ENCODE data around the gene PSMG2. TPM values are rescaled to one million over a fixed set of nuclear protein-coding genes. Genes with fewer than 3 reads are reported as not detected.

PSMG2 gene
- total and polyA plus RNA-seq, 4 donors, result 53.9 to 94.0 (median 72.1) TPM

DNA sequence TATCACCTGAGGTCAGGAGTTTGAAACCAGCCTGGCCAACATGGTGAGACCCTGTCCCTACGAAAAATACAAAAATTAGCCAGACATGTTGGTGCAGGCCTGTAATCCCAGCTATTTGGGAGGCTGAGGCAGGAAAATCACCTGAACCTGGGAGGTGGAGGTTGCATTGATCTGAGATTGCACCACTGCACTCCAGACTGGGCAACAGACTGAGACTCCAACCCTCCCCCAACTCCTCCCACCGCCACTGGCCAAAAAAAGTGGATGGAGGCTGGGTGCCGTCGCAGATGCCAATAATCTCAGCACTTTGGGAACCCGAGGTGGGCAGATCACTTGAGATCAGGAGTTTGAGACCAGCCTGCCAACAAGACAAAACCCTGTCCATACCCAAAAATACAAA is 34.8 kb upstream of the PSMG2 start:
- no peaks in the 10 kb centered on the region for H3K27me3 ChIP-seq (ENCODE audit: control insufficient read depth in 1 of 2, insufficient read depth in 2 of 2, low read length in 1 of 2)
- intact Hi-C loops (cut with DNase I), result no loop called here
- no peak for ATAC-seq (ENCODE audit: low FRiP score)

GRCh38 chr18:12679183-12679786 is 23.6 kb upstream of the PSMG2 start:
- no peaks in the 10 kb centered on the region for H3K9me3 ChIP-seq (ENCODE audit: control insufficient read depth, low read length)
- H3K4me1 ChIP-seq (ENCODE audit: control insufficient read depth in 1 of 2, insufficient read depth in 2 of 2, low read length in 2 of 2), result no peaks in the 10 kb centered on the region
- H3K27me3 ChIP-seq (ENCODE audit: control insufficient read depth in 1 of 2, insufficient read depth in 2 of 2, low read length in 1 of 2), result no peaks in the 10 kb centered on the region
- intact Hi-C loops (cut with DNase I), result no loop called here
- DNase-seq, result peak in 1 of 2 donors; percentile 82
- ATAC-seq (ENCODE audit: low FRiP score), result peak; percentile 81
- 8 to 14% methylated on average over 8 of the region's 8 CpGs for WGBS, 2 donors
- H3K27ac ChIP-seq (ENCODE audit: low read depth in 1 of 2, low read length in 2 of 2), result peak overlapping the region; percentile 34 to 63
- H3K4me3 ChIP-seq (ENCODE audit: low read length in 2 of 2), result no peak overlapping the region
- no peaks in the 10 kb centered on the region for H3K36me3 ChIP-seq (ENCODE audit: control insufficient read depth in 1 of 2, insufficient read depth in 2 of 2, low read length in 1 of 2)

More for the DNA sequence above, 34.8 kb upstream of the PSMG2 start:
- H3K9me3 ChIP-seq (ENCODE audit: control insufficient read depth, low read length), result no peaks in the 10 kb centered on the region
- WGBS, 2 donors, result 88 to 89% methylated on average over 5 of the region's 5 CpGs
- no peak for DNase-seq
- no peak overlapping the region for H3K27ac ChIP-seq (ENCODE audit: low read depth in 1 of 2, low read length in 2 of 2)
- H3K4me3 ChIP-seq (ENCODE audit: low read length in 2 of 2), result no peak overlapping the region
- H3K4me1 ChIP-seq (ENCODE audit: control insufficient read depth in 1 of 2, insufficient read depth in 2 of 2, low read length in 2 of 2), result no peaks in the 10 kb centered on the region
- no peaks in the 10 kb centered on the region for H3K36me3 ChIP-seq (ENCODE audit: control insufficient read depth in 1 of 2, insufficient read depth in 2 of 2, low read length in 1 of 2)

DNA sequence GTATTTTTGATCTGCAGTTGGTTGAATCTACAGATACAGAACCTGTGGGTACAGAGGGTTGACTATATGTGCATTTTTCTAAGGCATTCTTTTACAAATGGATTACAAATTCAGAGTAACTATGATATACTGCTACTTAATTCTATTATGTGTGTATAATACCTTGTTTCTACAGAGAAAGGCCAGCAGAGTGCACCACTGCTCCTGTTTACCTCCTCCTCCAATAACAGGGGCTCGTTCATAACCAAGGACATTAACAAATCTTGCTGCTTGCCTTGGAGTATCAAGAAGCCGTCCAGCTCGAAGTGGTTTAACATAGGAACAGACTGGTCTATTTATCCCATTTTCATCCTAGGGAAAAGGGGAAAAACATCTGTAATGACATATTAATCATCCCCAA is 16.7 kb upstream of the PSMG2 start:
- H3K4me3 ChIP-seq (ENCODE audit: low read length in 2 of 2), result no peak overlapping the region
- no peak for ATAC-seq (ENCODE audit: low FRiP score)

DNA sequence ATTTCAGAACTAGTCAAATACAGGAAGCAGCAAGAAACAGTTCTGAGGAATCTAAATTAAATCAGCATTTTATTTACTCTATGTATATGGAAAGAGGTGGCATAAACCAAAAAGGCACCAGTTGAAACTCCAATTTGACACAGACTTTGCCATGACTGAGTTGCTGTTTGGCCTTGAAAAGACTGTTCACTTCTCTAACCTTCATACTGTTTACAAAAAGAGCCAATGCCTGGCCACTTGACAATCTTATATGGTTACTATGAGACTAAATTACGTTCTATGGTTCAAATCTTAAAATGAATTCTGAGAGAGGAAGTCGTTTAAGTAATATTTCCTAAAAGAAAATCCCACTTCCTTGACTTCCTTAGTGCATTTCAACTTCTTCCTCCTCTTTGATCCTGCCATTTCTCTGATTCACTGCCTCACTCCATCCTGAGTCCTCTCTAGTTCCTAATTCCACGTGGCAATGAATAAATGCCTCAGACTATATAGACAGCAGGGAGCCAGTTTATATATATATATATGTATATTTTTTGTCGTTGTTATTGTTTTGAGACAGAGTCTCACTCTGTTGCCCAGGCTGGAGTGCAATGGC is 13.5 kb upstream of the PSMG2 start:
- DNase-seq, result no peak
- no peaks in the 10 kb centered on the region for H3K36me3 ChIP-seq (ENCODE audit: control insufficient read depth in 1 of 2, insufficient read depth in 2 of 2, low read length in 1 of 2)

More for the DNA sequence above, 16.7 kb upstream of the PSMG2 start:
- no peaks in the 10 kb centered on the region for H3K27me3 ChIP-seq (ENCODE audit: control insufficient read depth in 1 of 2, insufficient read depth in 2 of 2, low read length in 1 of 2)
- intact Hi-C loops (cut with DNase I), result no loop called here
- no peak for DNase-seq
- WGBS, 2 donors, result 71 to 73% methylated on average over 3 of the region's 3 CpGs
- no peak overlapping the region for H3K27ac ChIP-seq (ENCODE audit: low read depth in 1 of 2, low read length in 2 of 2)
- H3K36me3 ChIP-seq (ENCODE audit: control insufficient read depth in 1 of 2, insufficient read depth in 2 of 2, low read length in 1 of 2), result no peaks in the 10 kb centered on the region
- H3K4me1 ChIP-seq (ENCODE audit: control insufficient read depth in 1 of 2, insufficient read depth in 2 of 2, low read length in 2 of 2), result no peaks in the 10 kb centered on the region
- no peaks in the 10 kb centered on the region for H3K9me3 ChIP-seq (ENCODE audit: control insufficient read depth, low read length)

GRCh38 chr18:12692206-12692605 is 10.6 kb upstream of the PSMG2 start:
- Histone ChIP-seq H3K36me3 (ENCODE audit: control insufficient read depth in 1 of 2, insufficient read depth in 2 of 2, low read length in 1 of 2) (peaks cover 0 to 3% of the 10 kb centered on the region in 2 donors), H3K4me1 (ENCODE audit: control insufficient read depth in 1 of 2, insufficient read depth in 2 of 2, low read length in 2 of 2) (no peaks in the 10 kb centered on the region), H3K4me3 (ENCODE audit: low read length in 2 of 2) (no peak overlapping the region), H3K27me3 (ENCODE audit: control insufficient read depth in 1 of 2, insufficient read depth in 2 of 2, low read length in 1 of 2) (no peaks in the 10 kb centered on the region), H3K27ac (ENCODE audit: low read depth in 1 of 2, low read length in 2 of 2) (no peak overlapping the region), H3K9me3 (ENCODE audit: control insufficient read depth, low read length) (no peaks in the 10 kb centered on the region)
- no peak for ATAC-seq (ENCODE audit: low FRiP score)
- intact Hi-C loops (cut with DNase I), result no loop called here
- 87 to 94% methylated on average over 9 of the region's 9 CpGs for WGBS, 2 donors
- no peak for DNase-seq

More for the DNA sequence above, 13.5 kb upstream of the PSMG2 start:
- WGBS, 2 donors, result 87 to 92% methylated on average over 4 of the region's 4 CpGs
- intact Hi-C loops (cut with DNase I), result no loop called here
- H3K27me3 ChIP-seq (ENCODE audit: control insufficient read depth in 1 of 2, insufficient read depth in 2 of 2, low read length in 1 of 2), result no peaks in the 10 kb centered on the region
- H3K4me3 ChIP-seq (ENCODE audit: low read length in 2 of 2), result no peak overlapping the region
- H3K4me1 ChIP-seq (ENCODE audit: control insufficient read depth in 1 of 2, insufficient read depth in 2 of 2, low read length in 2 of 2), result no peaks in the 10 kb centered on the region
- H3K27ac ChIP-seq (ENCODE audit: low read depth in 1 of 2, low read length in 2 of 2), result no peak overlapping the region
- no peak for ATAC-seq (ENCODE audit: low FRiP score)
- H3K9me3 ChIP-seq (ENCODE audit: control insufficient read depth, low read length), result no peaks in the 10 kb centered on the region

- intact Hi-C loops (cut with DNase I), result no loop called here
- H3K4me3 ChIP-seq (ENCODE audit: low read length in 2 of 2), result no peak overlapping the region
- peaks cover 0 to 3% of the 10 kb centered on the region in 2 donors for H3K36me3 ChIP-seq (ENCODE audit: control insufficient read depth in 1 of 2, insufficient read depth in 2 of 2, low read length in 1 of 2)
- no peaks in the 10 kb centered on the region for H3K27me3 ChIP-seq (ENCODE audit: control insufficient read depth in 1 of 2, insufficient read depth in 2 of 2, low read length in 1 of 2)
- ATAC-seq (ENCODE audit: low FRiP score) (no peak), DNase-seq (no peak)
- H3K27ac ChIP-seq (ENCODE audit: low read depth in 1 of 2, low read length in 2 of 2), result no peak overlapping the region
- H3K4me1 ChIP-seq (ENCODE audit: control insufficient read depth in 1 of 2, insufficient read depth in 2 of 2, low read length in 2 of 2), result no peaks in the 10 kb centered on the region
- 37 to 86% methylated on average over 2 of the region's 2 CpGs for WGBS, 2 donors
- H3K9me3 ChIP-seq (ENCODE audit: control insufficient read depth, low read length), result no peaks in the 10 kb centered on the region
Observed at GRCh38 chr18:12694032-12694431, 8.8 kb upstream of the PSMG2 start.

DNA sequence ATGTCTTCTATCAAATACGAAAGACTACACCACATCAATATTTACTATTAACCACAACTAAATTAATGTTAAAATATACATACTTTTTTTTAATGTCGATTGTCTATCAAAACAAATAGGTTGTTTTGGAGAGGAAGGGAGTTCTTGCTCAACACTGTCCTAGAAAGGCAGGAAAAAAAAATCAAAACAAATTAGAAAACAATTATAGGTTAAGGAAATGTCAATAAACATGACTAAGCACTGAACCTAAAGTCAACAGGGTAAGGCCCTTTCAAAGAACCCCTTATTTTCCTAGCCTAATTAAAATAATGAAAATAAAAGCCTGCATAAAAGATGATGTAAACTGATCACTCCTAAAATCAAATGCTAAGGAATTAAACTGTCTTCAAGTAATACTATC is 3.1 kb upstream of the PSMG2 start:
- intact Hi-C loops (cut with DNase I), result no loop called here
- Histone ChIP-seq H3K4me1 (ENCODE audit: control insufficient read depth in 1 of 2, insufficient read depth in 2 of 2, low read length in 2 of 2) (peaks cover 0 to 3% of the 10 kb centered on the region in 2 donors), H3K9me3 (ENCODE audit: control insufficient read depth, low read length) (no peaks in the 10 kb centered on the region), H3K27me3 (ENCODE audit: control insufficient read depth in 1 of 2, insufficient read depth in 2 of 2, low read length in 1 of 2) (no peaks in the 10 kb centered on the region), H3K27ac (ENCODE audit: low read depth in 1 of 2, low read length in 2 of 2) (no peak overlapping the region), H3K4me3 (ENCODE audit: low read length in 2 of 2) (no peak overlapping the region), H3K36me3 (ENCODE audit: control insufficient read depth in 1 of 2, insufficient read depth in 2 of 2, low read length in 1 of 2) (peaks cover 0 to 3% of the 10 kb centered on the region in 2 donors)
- ATAC-seq (ENCODE audit: low FRiP score) (no peak), DNase-seq (no peak)
- 83 to 92% methylated on average over 2 of the region's 2 CpGs for WGBS, 2 donors

- WGBS, 2 donors, result 79 to 88% methylated on average over 3 of the region's 3 CpGs
- Histone ChIP-seq H3K27ac (ENCODE audit: low read depth in 1 of 2, low read length in 2 of 2) (no peak overlapping the region), H3K27me3 (ENCODE audit: control insufficient read depth in 1 of 2, insufficient read depth in 2 of 2, low read length in 1 of 2) (no peaks in the 10 kb centered on the region), H3K9me3 (ENCODE audit: control insufficient read depth, low read length) (no peaks in the 10 kb centered on the region), H3K36me3 (ENCODE audit: control insufficient read depth in 1 of 2, insufficient read depth in 2 of 2, low read length in 1 of 2) (peaks cover 0 to under 1% of the 10 kb centered on the region in 2 donors), H3K4me3 (ENCODE audit: low read length in 2 of 2) (no peak overlapping the region), H3K4me1 (ENCODE audit: control insufficient read depth in 1 of 2, insufficient read depth in 2 of 2, low read length in 2 of 2) (peaks cover 0 to 3% of the 10 kb centered on the region in 2 donors)
- intact Hi-C loops (cut with DNase I), result no loop called here
- no peak for ATAC-seq (ENCODE audit: low FRiP score)
- DNase-seq, result no peak
Observed at GRCh38 chr18:12701161-12701560, 1.7 kb upstream of the PSMG2 start.

GRCh38 chr18:12703096-12703567 is 290 bp downstream of the PSMG2 start:
- intact Hi-C loops (cut with DNase I), result no loop called here
- 0 to 1% methylated on average over 28 of the region's 28 CpGs for WGBS, 2 donors
- H3K27me3 ChIP-seq (ENCODE audit: control insufficient read depth in 1 of 2, insufficient read depth in 2 of 2, low read length in 1 of 2), result no peaks in the 10 kb centered on the region
- DNase-seq (no peak), ATAC-seq (ENCODE audit: low FRiP score) (peak; percentile 2)
- no peaks in the 10 kb centered on the region for H3K9me3 ChIP-seq (ENCODE audit: control insufficient read depth, low read length)
- H3K4me1 ChIP-seq (ENCODE audit: control insufficient read depth in 1 of 2, insufficient read depth in 2 of 2, low read length in 2 of 2), result peaks cover 0 to 3% of the 10 kb centered on the region in 2 donors
- H3K4me3 ChIP-seq (ENCODE audit: low read length in 2 of 2), result peak overlapping the region; percentile 90 to 97
- peaks cover 0 to 5% of the 10 kb centered on the region in 2 donors for H3K36me3 ChIP-seq (ENCODE audit: control insufficient read depth in 1 of 2, insufficient read depth in 2 of 2, low read length in 1 of 2)
- peak overlapping the region; percentile 91 to 98 for H3K27ac ChIP-seq (ENCODE audit: low read depth in 1 of 2, low read length in 2 of 2)
